Measurements from ENCODE around the gene TIMM29. TPM values are rescaled to one million over a fixed set of nuclear protein-coding genes. Genes with fewer than 3 reads are reported as not detected.

The TIMM29 gene
- total RNA-seq, 4 donors from 2014 or later: 27.1 to 40.4 (median 32.8) TPM

GRCh38 chr19:10921199-10921909, 7.3 kb upstream of the TIMM29 start:
- H3K36me3 ChIP-seq: peaks cover 4 to 87% (median 9%) of the 10 kb centered on the region in 3 donors
- no peaks in the 10 kb centered on the region for H3K4me1 ChIP-seq
- H3K9me3 ChIP-seq: no peaks in the 10 kb centered on the region
- TF ChIP-seq CTCF (IDR thresholded peaks at IDR 0.05): no peak
- no peak for TF ChIP-seq POLR2A (IDR thresholded peaks at IDR 0.05)
- no peak for TF ChIP-seq EP300 (IDR thresholded peaks at IDR 0.05)
- no peak overlapping the region for H3K27ac ChIP-seq
- 84 to 85% methylated on average over 43 of the region's 43 CpGs for WGBS, 2 donors
- H3K4me3 ChIP-seq: no peak overlapping the region
- no peaks in the 10 kb centered on the region for H3K27me3 ChIP-seq
- no peak for DNase-seq (ENCODE audit: low spot score in 2 of 2)

GRCh38 chr19:10921910-10922637, 6.5 kb upstream of the TIMM29 start:
- DNase-seq (ENCODE audit: low spot score in 2 of 2): no peak
- TF ChIP-seq EP300 (IDR thresholded peaks at IDR 0.05): no peak
- no peak for TF ChIP-seq POLR2A (IDR thresholded peaks at IDR 0.05)
- TF ChIP-seq CTCF (IDR thresholded peaks at IDR 0.05): no peak
- no peaks in the 10 kb centered on the region for H3K27me3 ChIP-seq
- no peak overlapping the region for H3K27ac ChIP-seq
- peaks cover 4 to 80% (median 9%) of the 10 kb centered on the region in 3 donors for H3K36me3 ChIP-seq
- H3K9me3 ChIP-seq: no peaks in the 10 kb centered on the region
- 74 to 80% methylated on average over 32 of the region's 33 CpGs for WGBS, 2 donors
- H3K4me1 ChIP-seq: peaks cover 0 to 2% (median 0%) of the 10 kb centered on the region in 4 donors
- no peak overlapping the region for H3K4me3 ChIP-seq

- no peaks in the 10 kb centered on the region for H3K27me3 ChIP-seq
- no peak for DNase-seq (ENCODE audit: low spot score in 2 of 2)
- peaks cover 0 to 7% (median 4%) of the 10 kb centered on the region in 4 donors for H3K4me1 ChIP-seq
- H3K4me3 ChIP-seq: no peak overlapping the region
- WGBS, 2 donors: 78 to 83% methylated on average over 13 of the region's 13 CpGs
- no peak overlapping the region for H3K27ac ChIP-seq
- H3K9me3 ChIP-seq: no peaks in the 10 kb centered on the region
- TF ChIP-seq CTCF (IDR thresholded peaks at IDR 0.05): no peak
- H3K36me3 ChIP-seq: peaks cover 4 to 80% (median 9%) of the 10 kb centered on the region in 3 donors
These were observed 6.0 kb upstream of the TIMM29 start for GRCh38 chr19:10922638-10923014.

GRCh38 chr19:10923260-10924112, 5.1 kb upstream of the TIMM29 start:
- no peak for DNase-seq (ENCODE audit: low spot score in 2 of 2)
- Histone ChIP-seq H3K4me1 (peaks cover 0 to 13% (median 8%) of the 10 kb centered on the region in 4 donors), H3K36me3 (peaks cover 4 to 72% (median 9%) of the 10 kb centered on the region in 3 donors), H3K9me3 (no peaks in the 10 kb centered on the region), H3K4me3 (no peak overlapping the region), H3K27me3 (no peaks in the 10 kb centered on the region), H3K27ac (no peak overlapping the region)
- no peak for TF ChIP-seq POLR2A (IDR thresholded peaks at IDR 0.05)
- TF ChIP-seq EP300 (IDR thresholded peaks at IDR 0.05): no peak
- no peak for TF ChIP-seq CTCF (IDR thresholded peaks at IDR 0.05)
- 85 to 88% methylated on average over 20 to 22 of the region's 29 CpGs for WGBS, 2 donors
